Smooth muscle cell (in vitro differentiated cells): ENCODE data around the gene PKIB. TPM values are rescaled to one million over a fixed set of nuclear protein-coding genes. Genes with fewer than 3 reads are reported as not detected.

Experiments used
- DNase-seq: peaks from one replicate; lab custom pipeline; 2025; ENCODE audit not compliant: unreplicated experiment; lab: John Stamatoyannopoulos, UW
- H2AFZ ChIP-seq: fragments of 200-600 bp; sonication (generic); 2 replicates; pipeline ENCODE4 v1.6.0; 2016; ENCODE audit warnings: antibody characterized with exemption, low read depth, mild to moderate bottlenecking
- H3F3A ChIP-seq: fragments of 200-600 bp; sonication (generic); 2 replicates; pipeline ENCODE4 v1.6.0; 2017; ENCODE audit warnings: antibody characterized with exemption, low read depth
- H3K27ac ChIP-seq: fragments of 200-600 bp; sonication (generic); 2 replicates; pipeline ENCODE4 v1.5.1; 2016; ENCODE audit warnings: low read depth, mild to moderate bottlenecking
- H3K27me3 ChIP-seq: fragments of 200-600 bp; sonication (generic); 2 replicates; pipeline ENCODE4 v1.6.1; 2016; ENCODE audit warnings: low read depth, mild to moderate bottlenecking
- H3K36me3 ChIP-seq: fragments of 200-600 bp; sonication (generic); 2 replicates; pipeline ENCODE4 v1.5.1; 2016; ENCODE audit warnings: low read depth
- H3K4me1 ChIP-seq: fragments of 200-600 bp; sonication (generic); 2 replicates; pipeline ENCODE4 v1.5.1; 2016; ENCODE audit warnings: low read depth
- H3K4me2 ChIP-seq: fragments of 200-600 bp; sonication (generic); 2 replicates; pipeline ENCODE4 v1.6.0; 2016; ENCODE audit warnings: mild to moderate bottlenecking
- H3K4me3 ChIP-seq: fragments of 200-600 bp; sonication (generic); 2 replicates; pipeline ENCODE4 v1.5.1; 2016; ENCODE audit warnings: mild to moderate bottlenecking
- H3K79me2 ChIP-seq: fragments of 200-600 bp; sonication (generic); 2 replicates; pipeline ENCODE4 v1.6.0; 2016; ENCODE audit warnings: low read depth, mild to moderate bottlenecking
- H3K9ac ChIP-seq: fragments of 200-600 bp; sonication (generic); 2 replicates; pipeline ENCODE4 v1.6.0; 2016; ENCODE audit warnings: low read depth
- H3K9me3 ChIP-seq: fragments of 200-600 bp; sonication (generic); replicated peaks from 2 replicates; pipeline ENCODE4 v1.5.1; 2016; ENCODE audit warnings: low read depth
- H4K20me1 ChIP-seq: fragments of 200-600 bp; sonication (generic); 2 replicates; pipeline ENCODE4 v1.6.0; 2016; ENCODE audit warnings: low read depth
- WGBS: methylation state at CpG from one replicate; pipeline ENCODE4 v1.1.7; 2016; ENCODE audit warnings: low lambda C conversion rate; 5-methylcytosine and 5-hydroxymethylcytosine counted together
- polyA plus RNA-seq: library from polyadenylated mRNA; unstranded; fragments of >200 nt; fragmentation: Nextera tagmentation; extraction: Ambion mirVana; gene quantifications from 2 replicates; pipeline ENCODE4 v1.2.1, GENCODE V29; 2016
- total RNA-seq: library from RNA; depleted of rRNA; stranded (reverse); fragments of >200 nt; gene quantifications from 2 replicates; pipeline ENCODE4 v1.2.3, GENCODE V29; 2014
- TF ChIP-seq, protein P1 (sequence below): fragments of 200-600 bp; sonication (generic); IDR thresholded peaks from 2 replicates; pipeline ENCODE4 v1.5.1; 2017; ENCODE audit warnings: borderline replicate concordance, mild to moderate bottlenecking, antibody characterized with exemption; ENCODE audit not compliant: insufficient read depth, poor library complexity, severe bottlenecking

Gene PKIB
- total and polyA plus RNA-seq, 2 experiments from 2014 or later = 65.6 to 82.6 TPM

GRCh38 chr6:122654012-122654411 is 43.8 kb downstream of the PKIB start:
- H3K4me2 ChIP-seq = no peak overlapping the region
- no peak overlapping the region for H2AFZ ChIP-seq
- TF ChIP-seq, protein P1, sequence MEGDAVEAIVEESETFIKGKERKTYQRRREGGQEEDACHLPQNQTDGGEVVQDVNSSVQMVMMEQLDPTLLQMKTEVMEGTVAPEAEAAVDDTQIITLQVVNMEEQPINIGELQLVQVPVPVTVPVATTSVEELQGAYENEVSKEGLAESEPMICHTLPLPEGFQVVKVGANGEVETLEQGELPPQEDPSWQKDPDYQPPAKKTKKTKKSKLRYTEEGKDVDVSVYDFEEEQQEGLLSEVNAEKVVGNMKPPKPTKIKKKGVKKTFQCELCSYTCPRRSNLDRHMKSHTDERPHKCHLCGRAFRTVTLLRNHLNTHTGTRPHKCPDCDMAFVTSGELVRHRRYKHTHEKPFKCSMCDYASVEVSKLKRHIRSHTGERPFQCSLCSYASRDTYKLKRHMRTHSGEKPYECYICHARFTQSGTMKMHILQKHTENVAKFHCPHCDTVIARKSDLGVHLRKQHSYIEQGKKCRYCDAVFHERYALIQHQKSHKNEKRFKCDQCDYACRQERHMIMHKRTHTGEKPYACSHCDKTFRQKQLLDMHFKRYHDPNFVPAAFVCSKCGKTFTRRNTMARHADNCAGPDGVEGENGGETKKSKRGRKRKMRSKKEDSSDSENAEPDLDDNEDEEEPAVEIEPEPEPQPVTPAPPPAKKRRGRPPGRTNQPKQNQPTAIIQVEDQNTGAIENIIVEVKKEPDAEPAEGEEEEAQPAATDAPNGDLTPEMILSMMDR = no peak
- H3K9me3 ChIP-seq = no peaks in the 10 kb centered on the region
- WGBS = 68% methylated on average over 2 of the region's 2 CpGs
- H3K27ac ChIP-seq = no peak overlapping the region
- peaks cover 3% of the 10 kb centered on the region for H3K79me2 ChIP-seq
- DNase-seq = no peak
- peaks cover 4% of the 10 kb centered on the region for H4K20me1 ChIP-seq
- peaks cover 7% of the 10 kb centered on the region for H3K4me1 ChIP-seq
- no peaks in the 10 kb centered on the region for H3K27me3 ChIP-seq
- no peak overlapping the region for H3K9ac ChIP-seq
- H3F3A ChIP-seq = peaks cover 21% of the 10 kb centered on the region
- no peaks in the 10 kb centered on the region for H3K36me3 ChIP-seq
- no peak overlapping the region for H3K4me3 ChIP-seq

DNA sequence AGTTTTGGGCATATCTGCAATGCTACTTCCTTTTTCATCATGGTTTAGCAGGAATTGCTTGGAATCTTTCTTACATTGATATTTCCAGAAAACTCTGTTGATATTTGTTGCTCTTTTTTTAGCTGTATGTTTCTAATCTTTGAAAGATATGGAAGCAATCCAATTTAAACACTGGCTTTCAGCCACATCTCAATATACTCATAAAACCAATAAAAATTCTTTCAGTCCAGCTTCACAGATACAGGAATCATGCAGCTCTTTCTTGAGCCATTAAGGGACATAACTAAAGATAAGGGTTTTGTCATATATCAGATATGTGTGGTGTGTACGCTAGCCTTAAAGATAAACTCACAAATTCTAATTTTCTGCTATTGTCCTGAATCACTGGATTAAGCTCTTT is 47.4 kb downstream of the PKIB start:
- Histone ChIP-seq H3K79me2 (peaks cover 6% of the 10 kb centered on the region), H2AFZ (no peak overlapping the region), H3K4me2 (peak overlapping the region; percentile 63), H3K27me3 (no peaks in the 10 kb centered on the region), H3K36me3 (no peaks in the 10 kb centered on the region), H3K9ac (no peak overlapping the region), H3K27ac (no peak overlapping the region), H4K20me1 (peaks cover 3% of the 10 kb centered on the region), H3F3A (peaks cover 4% of the 10 kb centered on the region), H3K4me3 (no peak overlapping the region), H3K4me1 (peaks cover 10% of the 10 kb centered on the region), H3K9me3 (no peaks in the 10 kb centered on the region)
- no peak for DNase-seq
- TF ChIP-seq, protein P1 = no peak
- 11% methylated on average over 1 of the region's 1 CpG for WGBS

DNA sequence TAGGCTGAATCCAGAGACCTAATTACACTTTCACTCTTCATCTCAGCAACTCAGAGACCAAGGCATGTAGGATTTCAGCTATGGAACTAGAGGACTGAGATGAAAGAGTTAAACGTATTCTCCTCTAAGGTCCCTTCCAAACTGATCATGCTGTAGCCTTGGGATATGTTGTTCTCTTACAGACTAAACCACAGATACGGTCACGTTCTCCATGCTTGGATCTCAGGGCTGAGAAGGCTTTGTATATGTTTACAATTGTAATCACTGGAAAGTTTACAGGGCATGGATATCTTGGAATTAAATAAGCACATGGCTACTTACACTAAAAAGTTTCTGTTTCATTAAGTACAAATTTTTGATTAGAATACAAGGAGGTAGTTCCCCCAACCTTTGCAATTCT is 50.1 kb downstream of the PKIB start:
- Histone ChIP-seq H3F3A (no peaks in the 10 kb centered on the region), H3K36me3 (no peaks in the 10 kb centered on the region), H3K27me3 (no peaks in the 10 kb centered on the region), H3K4me3 (no peak overlapping the region), H3K9me3 (no peaks in the 10 kb centered on the region), H4K20me1 (no peaks in the 10 kb centered on the region), H3K79me2 (peaks cover 5% of the 10 kb centered on the region), H3K4me2 (peak overlapping the region; percentile 19), H2AFZ (no peak overlapping the region), H3K27ac (no peak overlapping the region), H3K4me1 (peaks cover 6% of the 10 kb centered on the region), H3K9ac (no peak overlapping the region)
- WGBS = 37% methylated on average over 3 of the region's 3 CpGs
- no peak for DNase-seq
- TF ChIP-seq, protein P1 = no peak

GRCh38 chr6:122663981-122664380 is 53.8 kb downstream of the PKIB start:
- H2AFZ ChIP-seq = no peak overlapping the region

More at GRCh38 chr6:122663981-122664380, 53.8 kb downstream of the PKIB start:
- Histone ChIP-seq H3K27ac (no peak overlapping the region), H3K4me2 (no peak overlapping the region), H3K4me1 (peaks cover 6% of the 10 kb centered on the region), H4K20me1 (no peaks in the 10 kb centered on the region), H3F3A (no peaks in the 10 kb centered on the region), H3K27me3 (no peaks in the 10 kb centered on the region), H3K4me3 (no peak overlapping the region), H3K79me2 (peaks cover 3% of the 10 kb centered on the region), H3K9me3 (no peaks in the 10 kb centered on the region), H3K9ac (no peak overlapping the region), H3K36me3 (no peaks in the 10 kb centered on the region)
- no peak for DNase-seq
- TF ChIP-seq, protein P1 = no peak
